ENCODE measurements around the gene BRD8. TPM values are rescaled to one million over a fixed set of nuclear protein-coding genes. Genes with fewer than 3 reads are reported as not detected.
"Not testable (repeated sequence)": the region's sequence is repeated elsewhere in the genome, so short reads cannot be mapped to it uniquely, and the experiment has no call there.

Gene BRD8
- polyA plus RNA-seq, 4 donors, result 98.8 to 134 (median 122) TPM

- no peak for DNase-seq (ENCODE audit: low read depth in 4 of 4, low spot score in 3 of 4)
These were observed 17.7 kb downstream of the BRD8 start for GRCh38 chr5:138160706-138161105.

GRCh38 chr5:138159666-138160065, 18.8 kb downstream of the BRD8 start:
- no peak for DNase-seq (ENCODE audit: low read depth in 4 of 4, low spot score in 3 of 4)

GRCh38 chr5:138157626-138158025, 20.8 kb downstream of the BRD8 start:
- no peak for DNase-seq (ENCODE audit: low read depth in 4 of 4, low spot score in 3 of 4)

GRCh38 chr5:138155977-138156376, 22.5 kb downstream of the BRD8 start:
- DNase-seq (ENCODE audit: low read depth in 4 of 4, low spot score in 3 of 4), result not testable (repeated sequence)

- no peak for DNase-seq (ENCODE audit: low read depth in 4 of 4, low spot score in 3 of 4)
These were observed 28.9 kb downstream of the BRD8 start for GRCh38 chr5:138149530-138149929.

- no peak for DNase-seq (ENCODE audit: low read depth in 4 of 4, low spot score in 3 of 4)
These were observed 29.6 kb downstream of the BRD8 start for GRCh38 chr5:138148811-138149210.

GRCh38 chr5:138143578-138143977, 34.9 kb downstream of the BRD8 start:
- not testable (repeated sequence) for DNase-seq (ENCODE audit: low read depth in 4 of 4, low spot score in 3 of 4)

- DNase-seq (ENCODE audit: low read depth in 4 of 4, low spot score in 3 of 4), result no peak
These were observed 36.7 kb downstream of the BRD8 start for GRCh38 chr5:138141734-138142133.

GRCh38 chr5:138140268-138140667, 38.2 kb downstream of the BRD8 start:
- DNase-seq (ENCODE audit: low read depth in 4 of 4, low spot score in 3 of 4), result no peak

- DNase-seq (ENCODE audit: low read depth in 4 of 4, low spot score in 3 of 4), result no peak
These were observed 38.7 kb downstream of the BRD8 start for GRCh38 chr5:138139781-138140090.

GRCh38 chr5:138138949-138139780, 39.3 kb downstream of the BRD8 start, which contains the start of gene NME5:
Gene NME5, minus strand, starts transcription at chr5:138139428. Its CDS starts 648 bp downstream, at chr5:138138780.
- peak; percentile 49 to 61 (median 58) for DNase-seq (ENCODE audit: low read depth in 4 of 4, low spot score in 3 of 4)

- DNase-seq (ENCODE audit: low read depth in 4 of 4, low spot score in 3 of 4), result no peak
These were observed 45.9 kb downstream of the BRD8 start for GRCh38 chr5:138132543-138132942.

- no peak for DNase-seq (ENCODE audit: low read depth in 4 of 4, low spot score in 3 of 4)
These were observed 49.1 kb downstream of the BRD8 start for GRCh38 chr5:138129347-138129746.

- DNase-seq (ENCODE audit: low read depth in 4 of 4, low spot score in 3 of 4), result no peak
These were observed 50.1 kb downstream of the BRD8 start for GRCh38 chr5:138128334-138128733.

GRCh38 chr5:138115254-138115653, 63.2 kb downstream of the BRD8 start:
- no peak for DNase-seq (ENCODE audit: low read depth in 4 of 4, low spot score in 3 of 4)

GRCh38 chr5:138111937-138112336, 66.5 kb downstream of the BRD8 start:
- DNase-seq (ENCODE audit: low read depth in 4 of 4, low spot score in 3 of 4), result no peak

- no peak for DNase-seq (ENCODE audit: low read depth in 4 of 4, low spot score in 3 of 4)
These were observed 67.2 kb downstream of the BRD8 start for GRCh38 chr5:138111181-138111580.

- no peak for DNase-seq (ENCODE audit: low read depth in 4 of 4, low spot score in 3 of 4)
These were observed 68.0 kb downstream of the BRD8 start for GRCh38 chr5:138110266-138110963.

GRCh38 chr5:138109463-138110265, 68.8 kb downstream of the BRD8 start:
- no peak for DNase-seq (ENCODE audit: low read depth in 4 of 4, low spot score in 3 of 4)

GRCh38 chr5:138107213-138107612, 71.2 kb downstream of the BRD8 start:
- DNase-seq (ENCODE audit: low read depth in 4 of 4, low spot score in 3 of 4), result no peak

- no peak for DNase-seq (ENCODE audit: low read depth in 4 of 4, low spot score in 3 of 4)
These were observed 72.7 kb downstream of the BRD8 start for GRCh38 chr5:138105709-138106108.

Data from right renal pelvis (tissue), 4 donors.